Body of pancreas (tissue), 4 donors: ENCODE measurements around the gene TUFM. TPM values are rescaled to one million over a fixed set of nuclear protein-coding genes. Genes with fewer than 3 reads are reported as not detected.
"Not testable (repeated sequence)": the region's sequence is repeated elsewhere in the genome, so short reads cannot be mapped to it uniquely, and the experiment has no call there.

ENCODE experiments used
- ATAC-seq: fragments of 150-250 bp; one replicate; pipeline ENCODE4 v1.9.1; 2016
- DNase-seq, 4 donors: peaks; one replicate each; pipeline ENCODE4 v3.0.0-alpha.2; 2019
- H3K27ac ChIP-seq, 4 donors: fragments of 200-600 bp; sonication (generic); 1 replicate in 3 of 4; 2 replicates in 1 of 4; pipeline versions ENCODE4 v1.5.1 to v1.6.1; 2016 to 2019; ENCODE audit warnings: mild to moderate bottlenecking in 1 of 4, mixed read lengths in 1 of 4, moderate library complexity in 1 of 4
- H3K27me3 ChIP-seq, 2 donors: fragments of 200-600 bp; sonication (generic); one replicate each; pipeline ENCODE4 v1.6.0; 2016; ENCODE audit warnings: mild to moderate bottlenecking in 1 of 2
- H3K36me3 ChIP-seq, 2 donors: fragments of 200-600 bp; sonication (generic); replicated peaks in 1 of 2; 2 replicates each; pipeline ENCODE4 v1.5.1; 2016; ENCODE audit warnings: low read depth in 2 of 2; ENCODE audit not compliant: insufficient read depth in 1 of 2
- H3K4me1 ChIP-seq: fragments of 200-600 bp; sonication (generic); one replicate; pipeline ENCODE4 v1.6.0; 2016
- H3K4me3 ChIP-seq, 2 donors: fragments of 200-600 bp; sonication (generic); 1 replicate in 1 of 2; 2 replicates in 1 of 2; pipeline ENCODE4 v1.5.1; 2016 to 2019
- H3K9me3 ChIP-seq, 3 donors: fragments of 200-600 bp; sonication (generic); 1 replicate in 2 of 3; 2 replicates in 1 of 3; pipeline ENCODE4 v1.5.1; 2016
- POLR2A ChIP-seq, 3 donors: fragments of 450-650 bp; IDR thresholded peaks; one replicate each; pipeline ENCODE4 v1.6.1; 2016; ENCODE audit warnings: antibody characterized with exemption in 3 of 3, mild to moderate bottlenecking in 2 of 3
- WGBS, 2 donors: methylation state at CpG; one replicate each; pipeline ENCODE4 v1.1.5; 2017; 5-methylcytosine and 5-hydroxymethylcytosine counted together
- intact Hi-C: fragments of 100-400 bp; cut with DNase I; formaldehyde crosslinking; loops from one replicate; pipeline ENCODE4 v1.15.1; 2023
- total RNA-seq, 2 donors: library from RNA; depleted of rRNA; stranded (reverse); fragments of >200 nt; gene quantifications; one replicate each; pipeline ENCODE4 v1.1.0, GENCODE V29; 2016
- TF ChIP-seq, protein P1 (sequence below), 7 experiments: fragments of 450-650 bp in 4 of 7; fragments of 200-600 bp in 3 of 7; sonication (generic) in 3 of 7; IDR thresholded peaks; one replicate each; pipeline ENCODE4 v1.5.1; 2016 to 2019; ENCODE audit warnings: antibody characterized with exemption in 7 of 7

TUFM gene
- 100 to 1,000 TPM in 1 of 2 donors, 10 to 100 TPM in 1; 93.4 to 103 TPM for total RNA-seq

DNA sequence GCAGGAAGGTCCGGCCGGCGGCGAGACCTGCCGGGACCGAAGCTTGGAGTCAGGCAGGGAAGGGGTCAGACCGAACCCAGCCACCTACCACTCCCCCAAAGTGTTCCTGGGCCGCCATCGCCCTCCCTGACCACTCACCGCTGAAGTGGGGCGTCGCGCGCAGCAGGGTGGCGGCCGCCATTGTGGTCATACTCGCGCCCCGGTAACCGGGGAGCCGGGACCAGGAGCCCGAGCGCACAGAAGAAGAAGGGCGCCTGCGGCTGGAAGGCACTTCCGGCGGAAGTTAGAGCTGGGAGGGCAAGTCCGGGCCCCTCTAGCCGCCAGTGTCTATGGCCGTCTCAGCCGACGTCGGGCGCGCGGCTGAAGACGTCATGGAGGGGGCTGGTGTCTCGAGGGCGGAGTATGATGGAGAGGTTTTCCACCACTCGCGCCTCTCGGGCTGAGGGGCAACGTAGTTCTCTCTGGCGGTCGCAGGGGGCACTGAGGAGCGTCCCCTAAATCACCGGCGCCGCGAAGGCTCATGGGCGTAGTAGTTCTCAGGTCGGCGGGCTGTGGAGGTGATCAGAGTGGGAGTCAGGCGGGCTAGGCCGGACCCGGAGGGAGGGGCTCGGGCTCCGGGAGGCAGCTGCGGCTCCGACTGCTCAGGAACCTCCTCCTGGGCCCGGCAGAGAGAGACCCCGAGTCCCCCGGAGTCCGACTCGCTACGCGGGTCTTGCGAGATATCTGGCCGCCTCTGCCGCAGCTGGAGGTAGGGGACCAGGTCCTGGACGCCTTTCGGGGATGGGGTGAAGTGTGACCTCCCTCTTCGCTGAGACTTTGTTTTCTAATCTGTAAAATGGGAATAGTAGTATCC, at the start of gene TUFM:
Gene TUFM (minus strand): TSS at position 269 of the 853 bp plus-strand sequence. CDS start 79 bp downstream, at position 190.
- no peaks in the 10 kb centered on the region for H3K27me3 ChIP-seq
- peak within 1 kb of the TSS; percentile 86 to 97 for H3K4me3 ChIP-seq
- DNase-seq (peak; percentile 95 to 97 (median 96)), ATAC-seq (peak; percentile 97)
- peak; percentile 26 to 71 (median 69) for TF ChIP-seq POLR2A (IDR thresholded peaks at IDR 0.05)
- TF ChIP-seq, protein P1, sequence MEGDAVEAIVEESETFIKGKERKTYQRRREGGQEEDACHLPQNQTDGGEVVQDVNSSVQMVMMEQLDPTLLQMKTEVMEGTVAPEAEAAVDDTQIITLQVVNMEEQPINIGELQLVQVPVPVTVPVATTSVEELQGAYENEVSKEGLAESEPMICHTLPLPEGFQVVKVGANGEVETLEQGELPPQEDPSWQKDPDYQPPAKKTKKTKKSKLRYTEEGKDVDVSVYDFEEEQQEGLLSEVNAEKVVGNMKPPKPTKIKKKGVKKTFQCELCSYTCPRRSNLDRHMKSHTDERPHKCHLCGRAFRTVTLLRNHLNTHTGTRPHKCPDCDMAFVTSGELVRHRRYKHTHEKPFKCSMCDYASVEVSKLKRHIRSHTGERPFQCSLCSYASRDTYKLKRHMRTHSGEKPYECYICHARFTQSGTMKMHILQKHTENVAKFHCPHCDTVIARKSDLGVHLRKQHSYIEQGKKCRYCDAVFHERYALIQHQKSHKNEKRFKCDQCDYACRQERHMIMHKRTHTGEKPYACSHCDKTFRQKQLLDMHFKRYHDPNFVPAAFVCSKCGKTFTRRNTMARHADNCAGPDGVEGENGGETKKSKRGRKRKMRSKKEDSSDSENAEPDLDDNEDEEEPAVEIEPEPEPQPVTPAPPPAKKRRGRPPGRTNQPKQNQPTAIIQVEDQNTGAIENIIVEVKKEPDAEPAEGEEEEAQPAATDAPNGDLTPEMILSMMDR (IDR thresholded peaks at IDR 0.05), result peak; percentile 41 to 81 (median 72)
- H3K4me1 ChIP-seq, result peaks cover 21% of the 10 kb centered on the region
- no peaks in the 10 kb centered on the region for H3K9me3 ChIP-seq
- peaks cover 5 to 14% of the 10 kb centered on the region in 2 donors for H3K36me3 ChIP-seq
- intact Hi-C loops, result no loop called here
- H3K27ac ChIP-seq, result peak within 1 kb of the TSS; percentile 70 to 85 (median 80)
- 0% methylated on average over 11 to 73 of the region's 73 CpGs for WGBS, 2 donors

DNA sequence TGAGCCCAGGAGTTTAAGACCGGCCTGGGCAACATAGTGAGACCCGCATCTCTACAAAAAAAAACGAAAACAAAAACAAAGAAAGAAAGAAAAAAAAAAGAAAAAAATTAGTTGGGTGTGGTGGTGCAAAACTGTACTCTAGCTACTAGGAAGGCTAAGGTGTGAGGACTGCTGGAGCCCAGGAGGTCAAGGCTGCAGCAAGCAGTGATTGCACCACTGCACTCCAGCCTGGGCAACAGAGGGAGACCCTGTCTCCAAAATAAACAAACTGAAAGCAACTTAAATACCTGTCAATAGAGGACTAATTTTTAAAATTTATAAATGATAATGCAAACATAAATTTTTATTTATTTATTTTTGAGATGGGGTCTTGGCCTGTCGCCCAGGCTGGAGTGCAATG, 49.5 kb upstream of the TUFM start:
- no peak overlapping the region for H3K4me3 ChIP-seq
- intact Hi-C loops, result no loop called here
- 71 to 79% methylated on average over 4 of the region's 4 CpGs for WGBS, 2 donors
- no peak for DNase-seq
- no peaks in the 10 kb centered on the region for H3K9me3 ChIP-seq
- no peaks in the 10 kb centered on the region for H3K4me1 ChIP-seq
- no peaks in the 10 kb centered on the region for H3K27me3 ChIP-seq
- no peaks in the 10 kb centered on the region for H3K36me3 ChIP-seq
- no peak for ATAC-seq
- H3K27ac ChIP-seq, result no peak overlapping the region
- TF ChIP-seq, protein P1 (IDR thresholded peaks at IDR 0.05), result no peak
- TF ChIP-seq POLR2A (IDR thresholded peaks at IDR 0.05), result no peak

DNA sequence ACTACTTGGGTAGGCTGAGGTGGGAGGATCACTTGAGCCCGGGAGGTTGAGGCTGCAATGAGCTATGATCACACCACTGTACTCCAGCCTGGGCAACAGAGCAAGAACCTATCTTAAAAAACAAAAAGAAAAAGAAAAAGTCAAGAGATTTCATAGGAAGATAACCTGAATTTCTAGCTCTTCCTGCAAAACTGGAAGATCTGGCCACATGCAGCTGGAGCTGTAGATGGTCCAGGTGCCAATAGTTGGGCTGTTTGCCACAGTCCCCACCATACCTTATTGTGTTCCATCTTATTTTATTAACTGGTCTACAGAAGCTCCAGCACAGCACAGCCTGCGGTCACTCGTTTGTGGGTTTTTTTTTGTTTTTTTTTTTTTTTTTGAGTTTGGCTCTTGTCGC, 47.1 kb upstream of the TUFM start:
- ATAC-seq (no peak), DNase-seq (no peak)
- no peak overlapping the region for H3K4me3 ChIP-seq
- TF ChIP-seq, protein P1 (IDR thresholded peaks at IDR 0.05), result no peak
- no peak for TF ChIP-seq POLR2A (IDR thresholded peaks at IDR 0.05)
- no peaks in the 10 kb centered on the region for H3K9me3 ChIP-seq
- 88 to 92% methylated on average over 4 of the region's 4 CpGs for WGBS, 2 donors
- H3K4me1 ChIP-seq, result no peaks in the 10 kb centered on the region
- no peaks in the 10 kb centered on the region for H3K36me3 ChIP-seq
- H3K27ac ChIP-seq, result no peak overlapping the region
- intact Hi-C loops, result no loop called here
- no peaks in the 10 kb centered on the region for H3K27me3 ChIP-seq

DNA sequence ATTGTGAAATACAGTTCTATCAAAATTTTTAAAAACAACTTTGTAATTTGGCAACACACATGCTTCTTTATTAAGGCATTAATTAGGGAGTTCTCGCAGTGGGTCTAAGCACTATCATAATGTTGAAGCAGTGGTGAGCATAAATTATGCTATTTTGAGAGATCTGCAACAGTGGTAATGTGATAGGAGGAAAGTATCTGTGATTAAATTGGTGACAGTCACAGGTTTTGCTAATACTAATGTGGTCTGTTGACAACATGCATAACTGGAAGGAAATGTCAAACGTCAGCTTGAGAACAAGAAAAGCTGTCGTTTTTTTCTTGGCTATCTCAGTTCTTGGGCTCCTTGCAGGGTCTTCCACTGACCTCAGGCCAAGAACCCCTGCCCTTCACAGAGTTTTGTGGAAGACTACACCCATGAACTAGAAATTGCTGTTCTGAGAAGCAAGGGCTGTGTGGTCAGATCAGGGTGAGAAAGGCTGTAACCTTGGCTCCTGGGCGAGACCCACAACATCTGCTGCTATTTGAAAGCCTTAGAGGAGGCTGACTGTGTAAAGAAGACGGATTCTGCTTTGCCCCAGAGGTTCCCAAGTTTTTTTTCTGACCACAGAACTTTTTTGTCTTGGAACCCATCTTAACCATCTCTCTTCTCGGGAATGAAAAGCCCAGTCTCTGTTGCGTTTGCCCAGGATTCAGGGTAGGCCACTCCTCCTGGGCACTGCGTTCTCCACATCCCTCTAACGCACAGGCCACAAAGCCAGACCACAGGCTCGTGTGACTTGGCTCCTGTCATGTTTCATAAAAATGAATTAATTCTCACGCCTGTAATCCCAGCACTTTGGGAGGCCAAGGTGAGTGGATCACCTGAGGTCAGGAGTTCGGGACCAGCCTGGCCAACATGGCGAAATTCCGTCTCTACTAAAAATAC, 46.1 kb upstream of the TUFM start:
- no peak for DNase-seq
- H3K36me3 ChIP-seq, result no peaks in the 10 kb centered on the region
- intact Hi-C loops, result no loop called here
- no peaks in the 10 kb centered on the region for H3K27me3 ChIP-seq
- H3K27ac ChIP-seq, result no peak overlapping the region
- whole genome bisulfite sequencing, 2 donors, result 64 to 67% methylated on average over 11 to 14 of the region's 14 CpGs
- no peak overlapping the region for H3K4me3 ChIP-seq
- no peak for ATAC-seq
- H3K4me1 ChIP-seq, result no peaks in the 10 kb centered on the region
- H3K9me3 ChIP-seq, result no peaks in the 10 kb centered on the region
- TF ChIP-seq POLR2A (IDR thresholded peaks at IDR 0.05), result no peak
- TF ChIP-seq, protein P1 (IDR thresholded peaks at IDR 0.05), result no peak

DNA sequence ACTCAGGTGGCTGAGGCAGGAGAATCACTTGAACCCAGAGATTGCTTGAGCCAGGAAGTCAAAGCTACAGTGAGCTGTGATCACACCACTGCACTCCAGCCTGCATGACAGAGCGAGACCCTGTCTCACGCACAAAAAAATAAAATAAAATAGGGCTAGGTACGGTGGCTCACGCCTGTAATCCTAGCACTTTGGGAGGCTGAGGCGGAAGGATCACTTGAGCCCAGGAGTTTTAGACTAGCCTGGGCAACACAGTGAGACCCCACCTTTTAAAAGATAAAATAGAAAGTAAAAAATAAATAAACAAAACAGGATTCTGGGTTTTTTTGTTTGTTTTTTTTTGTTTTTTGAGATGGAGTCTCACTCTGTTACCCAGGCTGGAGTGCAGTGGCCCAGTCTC, 44.2 kb upstream of the TUFM start:
- intact Hi-C loops, H3K36me3 ChIP-seq, H3K27me3 ChIP-seq, DNase-seq, H3K4me1 ChIP-seq, H3K27ac ChIP-seq, H3K4me3 ChIP-seq, ATAC-seq, H3K9me3 ChIP-seq: not testable (repeated sequence)
- WGBS, 2 donors, result 80 to 91% methylated on average over 5 of the region's 5 CpGs
